KMS-11 (cell line): ENCODE data around the gene ST7.

ENCODE experiments used
- H2AFZ ChIP-seq: fragments of 200-600 bp; sonication (generic); 2 replicates; pipeline ENCODE4 v1.6.1; 2016; ENCODE audit warnings: antibody characterized with exemption, mixed run types, low read depth
- H3K27ac ChIP-seq: fragments of 200-600 bp; sonication (generic); 2 replicates; pipeline ENCODE4 v1.6.1; 2016; ENCODE audit warnings: mild to moderate bottlenecking, mixed run types
- H3K27me3 ChIP-seq: fragments of 200-600 bp; sonication (generic); 2 replicates; pipeline ENCODE4 v1.6.1; 2017; ENCODE audit warnings: mild to moderate bottlenecking, low read depth, mixed run types, moderate library complexity; ENCODE audit not compliant: insufficient read depth
- H3K36me3 ChIP-seq: fragments of 200-600 bp; sonication (generic); 2 replicates; pipeline ENCODE4 v1.6.1; 2017; ENCODE audit warnings: mild to moderate bottlenecking, mixed run types; ENCODE audit not compliant: insufficient read depth
- H3K4me1 ChIP-seq: fragments of 200-600 bp; sonication (generic); 2 replicates; pipeline ENCODE4 v1.6.1; 2016; ENCODE audit warnings: mild to moderate bottlenecking, low read depth, mixed run types; ENCODE audit not compliant: poor library complexity, severe bottlenecking
- H3K4me2 ChIP-seq: fragments of 200-600 bp; sonication (generic); 2 replicates; pipeline ENCODE4 v1.7.0; 2016; ENCODE audit warnings: mild to moderate bottlenecking, mixed run types
- H3K4me3 ChIP-seq: fragments of 200-600 bp; sonication (generic); IDR thresholded peaks from 2 replicates; pipeline ENCODE4 v1.6.1; 2017; ENCODE audit warnings: low read depth, low read length, mixed read lengths; ENCODE audit not compliant: insufficient read depth
- H3K79me2 ChIP-seq: fragments of 200-600 bp; sonication (generic); 2 replicates; pipeline ENCODE4 v1.6.1; 2016; ENCODE audit warnings: low read depth, mixed run types; ENCODE audit not compliant: insufficient read depth
- H3K9ac ChIP-seq: fragments of 200-600 bp; sonication (generic); 2 replicates; pipeline ENCODE4 v1.6.1; 2016; ENCODE audit warnings: mild to moderate bottlenecking, mixed run types
- H4K20me1 ChIP-seq: fragments of 200-600 bp; sonication (generic); 2 replicates; pipeline ENCODE4 v1.6.1; 2016; ENCODE audit warnings: mild to moderate bottlenecking, mixed run types; ENCODE audit not compliant: insufficient read depth
- CTCF ChIP-seq: fragments of 200-600 bp; sonication (generic); conservative IDR thresholded peaks from 2 replicates; pipeline ENCODE4 v1.6.1; 2017; ENCODE audit warnings: low read depth, mild to moderate bottlenecking, antibody characterized with exemption, low read length, moderate library complexity, mixed read lengths

ST7 gene

DNA sequence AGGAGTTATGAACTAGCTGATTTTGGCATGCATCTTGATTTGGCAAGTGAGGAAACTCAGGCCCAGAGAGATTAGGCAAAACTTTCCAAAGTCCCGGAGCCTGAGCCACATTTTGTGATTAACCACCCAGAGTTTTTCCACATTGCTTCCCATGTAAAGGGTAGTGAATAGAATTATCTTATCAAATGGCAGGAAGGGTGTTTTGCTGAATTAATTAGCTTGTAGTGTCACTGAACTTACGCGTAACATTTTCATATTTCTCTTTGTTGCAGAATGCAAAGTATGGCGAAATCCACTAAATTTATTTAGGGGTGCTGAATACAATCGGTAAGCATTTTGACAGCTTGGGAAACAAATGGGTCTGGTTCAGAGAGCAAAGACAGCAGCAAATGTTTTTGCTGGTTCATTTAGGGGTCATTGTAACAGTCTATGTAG is 176.2 kb downstream of the ST7 start:
- no peaks in the 10 kb centered on the region for H3K36me3 ChIP-seq

DNA sequence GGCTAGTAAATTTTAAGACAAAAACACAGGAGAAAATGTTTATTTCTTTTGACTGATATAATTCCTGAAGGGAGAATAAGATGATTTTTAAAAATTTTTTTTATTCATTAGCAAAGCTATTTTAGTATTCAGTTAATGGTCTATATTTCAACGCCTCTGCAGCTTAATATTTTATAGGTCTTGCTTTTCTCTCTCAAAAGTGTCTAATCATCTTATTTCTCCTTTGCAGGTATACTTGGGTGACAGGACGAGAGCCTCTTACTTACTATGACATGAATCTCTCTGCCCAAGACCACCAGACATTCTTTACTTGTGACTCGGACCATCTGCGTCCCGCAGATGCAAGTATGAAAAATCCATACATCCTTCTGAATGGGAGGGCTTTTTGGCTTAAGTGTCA is 177.0 kb downstream of the ST7 start:
- Histone ChIP-seq H3K79me2 (no peaks in the 10 kb centered on the region), H3K4me1 (peaks cover 9% of the 10 kb centered on the region), H3K27me3 (no peaks in the 10 kb centered on the region), H3K4me2 (no peak overlapping the region), H4K20me1 (no peaks in the 10 kb centered on the region), H2AFZ (no peak overlapping the region), H3K4me3 (no peak overlapping the region), H3K9ac (no peak overlapping the region), H3K27ac (no peak overlapping the region), H3K36me3 (no peaks in the 10 kb centered on the region)
- no peak for TF ChIP-seq CTCF

More for the DNA sequence above, 176.2 kb downstream of the ST7 start:
- Histone ChIP-seq H2AFZ (no peak overlapping the region), H3K27me3 (no peaks in the 10 kb centered on the region), H3K4me3 (no peak overlapping the region), H3K27ac (no peak overlapping the region), H3K4me2 (no peak overlapping the region), H3K9ac (no peak overlapping the region), H3K4me1 (peaks cover 13% of the 10 kb centered on the region), H4K20me1 (no peaks in the 10 kb centered on the region), H3K79me2 (no peaks in the 10 kb centered on the region)
- no peak for TF ChIP-seq CTCF

DNA sequence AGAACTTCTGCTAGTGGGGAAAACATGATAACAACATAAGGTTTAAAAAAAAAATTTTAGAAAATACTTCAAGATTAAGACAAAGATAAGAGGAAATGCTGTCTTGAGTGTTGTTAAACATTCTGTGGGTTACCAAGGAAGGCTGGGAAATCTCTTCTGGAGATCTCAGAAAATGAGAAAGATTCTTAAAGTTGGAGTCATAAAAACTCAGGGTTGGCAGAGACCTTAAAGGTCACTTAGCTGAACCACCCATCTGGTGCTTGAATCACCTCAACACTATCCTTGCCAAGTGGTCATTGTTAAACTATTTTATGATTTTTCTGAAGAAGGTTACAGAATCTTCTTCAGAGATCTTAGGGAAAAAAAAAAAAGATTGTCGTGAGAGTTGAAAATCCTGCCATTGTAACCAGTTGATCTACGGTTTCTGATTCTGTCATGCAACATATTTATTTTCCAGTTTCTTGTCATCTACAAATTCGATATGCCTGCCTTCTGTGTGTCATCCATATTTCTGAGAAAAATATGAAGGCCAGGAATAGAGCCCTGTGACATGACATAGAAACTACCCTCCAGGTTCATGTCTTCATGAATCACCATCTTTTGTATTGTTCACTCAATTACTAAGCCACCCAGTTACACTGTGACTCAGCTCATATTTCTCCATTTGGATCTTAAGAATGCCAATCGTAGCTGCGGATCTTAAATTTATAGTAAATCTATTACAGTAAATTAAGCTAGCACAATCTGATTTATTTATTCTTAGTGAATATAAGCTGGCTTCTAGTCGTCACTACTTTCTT is 179.2 kb downstream of the ST7 start:
- H3K79me2 ChIP-seq = no peaks in the 10 kb centered on the region
- H3K4me3 ChIP-seq = no peak overlapping the region
- H3K9ac ChIP-seq = no peak overlapping the region
- no peak overlapping the region for H3K4me2 ChIP-seq
- TF ChIP-seq CTCF = no peak
- H4K20me1 ChIP-seq = no peaks in the 10 kb centered on the region
- H3K27me3 ChIP-seq = no peaks in the 10 kb centered on the region
- H3K27ac ChIP-seq = no peak overlapping the region
- no peak overlapping the region for H2AFZ ChIP-seq
- no peaks in the 10 kb centered on the region for H3K36me3 ChIP-seq
- H3K4me1 ChIP-seq = peaks cover 3% of the 10 kb centered on the region

GRCh38 chr7:117133125-117133524 is 179.8 kb downstream of the ST7 start:
- Histone ChIP-seq H3K4me3 (no peak overlapping the region), H3K4me2 (no peak overlapping the region)

More at GRCh38 chr7:117133125-117133524, 179.8 kb downstream of the ST7 start:
- Histone ChIP-seq H3K36me3 (no peaks in the 10 kb centered on the region), H2AFZ (no peak overlapping the region), H4K20me1 (no peaks in the 10 kb centered on the region), H3K4me1 (peaks cover 3% of the 10 kb centered on the region), H3K9ac (no peak overlapping the region), H3K27ac (no peak overlapping the region), H3K79me2 (no peaks in the 10 kb centered on the region), H3K27me3 (no peaks in the 10 kb centered on the region)
- no peak for TF ChIP-seq CTCF
